GM19395 (cell line): ENCODE measurements around the gene AGPAT4.
"Not testable (repeated sequence)": the region's sequence is repeated elsewhere in the genome, so short reads cannot be mapped to it uniquely, and the experiment has no call there.

Source experiments
- ATAC-seq: cut with Tn5 transposase; IDR thresholded peaks from one replicate; pipeline ENCODE4 v1.9.1; 2021; ENCODE audit warnings: mild to moderate bottlenecking, moderate library complexity; ENCODE audit not compliant: unreplicated experiment

Gene AGPAT4

GRCh38 chr6:161230339-161230738 is 43.5 kb downstream of the AGPAT4 start:
- ATAC-seq, result no peak

GRCh38 chr6:161228921-161229591 is 44.8 kb downstream of the AGPAT4 start:
- ATAC-seq, result no peak

DNA sequence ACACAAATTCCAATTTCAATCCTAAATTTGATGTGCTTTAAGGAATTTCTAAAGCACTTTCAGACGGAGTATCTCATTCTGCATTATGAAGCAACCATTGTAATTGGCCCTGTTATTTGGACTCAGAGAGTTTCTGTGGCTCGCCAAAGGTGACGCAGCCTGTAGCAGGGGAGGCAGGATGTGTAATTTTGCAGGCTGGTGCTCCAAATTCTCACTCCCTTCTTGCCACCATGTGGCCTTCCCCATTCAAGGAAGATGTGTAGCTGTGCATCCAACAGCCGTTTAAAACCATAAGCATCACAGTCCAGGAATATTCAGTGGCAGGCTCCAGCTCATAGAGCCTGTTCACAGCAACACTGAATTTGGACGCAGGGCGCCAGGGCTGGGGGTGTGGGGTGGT is 45.8 kb downstream of the AGPAT4 start:
- ATAC-seq, result no peak

GRCh38 chr6:161227004-161227960 is 46.6 kb downstream of the AGPAT4 start:
- ATAC-seq, result peak; percentile 16

DNA sequence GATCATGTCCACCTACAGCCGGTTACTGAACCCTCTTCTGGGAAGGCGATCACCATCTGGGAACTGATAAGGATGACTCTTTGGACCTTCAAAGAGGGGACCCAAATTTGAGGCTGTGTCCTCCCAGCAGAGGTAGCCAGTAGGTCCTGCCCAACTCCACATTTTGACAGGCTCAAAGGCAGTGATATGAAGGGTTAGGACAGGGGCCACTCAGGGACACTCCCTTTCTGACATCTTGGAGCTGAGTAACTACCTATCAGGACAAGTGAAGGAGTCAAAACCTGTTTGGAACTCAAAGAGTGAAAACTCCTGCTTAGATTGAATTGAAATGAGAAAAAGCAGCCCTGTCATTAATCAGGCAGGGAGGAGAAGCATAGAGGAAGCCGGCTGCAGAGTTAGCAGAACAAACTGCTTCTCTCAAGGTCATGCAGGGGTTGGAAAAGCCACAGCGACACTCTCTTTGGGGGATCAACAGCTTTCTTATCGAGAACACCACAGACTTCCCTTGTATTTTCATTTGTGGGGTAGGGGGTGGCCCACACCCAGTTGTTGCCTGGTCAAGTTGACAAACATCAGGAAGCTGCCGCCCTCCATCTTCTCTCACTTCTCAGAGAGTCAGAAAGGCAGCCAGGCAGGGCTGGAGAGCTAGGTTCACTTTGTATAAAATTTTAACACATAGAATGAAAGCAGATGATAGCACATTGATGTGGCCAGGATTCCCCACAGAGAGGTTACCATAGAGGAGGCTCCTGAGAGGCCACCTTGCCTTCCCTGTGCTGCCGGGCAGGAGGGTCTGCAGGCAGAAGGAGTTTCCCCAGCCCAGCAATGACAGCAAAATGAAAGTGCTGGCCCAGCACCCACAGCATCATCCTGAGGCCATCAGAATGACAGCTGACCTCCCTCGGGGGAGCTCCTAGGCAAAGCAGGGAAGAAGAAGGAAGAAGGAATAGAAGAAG is 47.6 kb downstream of the AGPAT4 start:
- peak; percentile 57 for ATAC-seq

DNA sequence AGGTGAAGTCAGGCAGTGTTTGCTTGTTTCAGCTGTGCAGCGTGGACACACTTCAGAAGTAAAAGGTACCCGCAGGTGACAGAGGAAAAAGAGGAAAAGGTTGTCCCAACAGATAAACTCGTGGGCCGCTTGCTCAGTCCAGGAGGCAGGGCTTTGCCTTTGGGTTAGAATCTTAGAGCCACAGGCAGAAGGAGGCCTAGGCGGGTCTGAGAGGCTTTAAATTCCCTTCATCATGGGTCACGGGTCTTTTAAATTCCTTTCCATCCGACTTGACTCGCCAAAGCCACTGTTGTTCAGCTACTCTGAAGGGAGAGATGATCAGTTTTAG is 48.2 kb downstream of the AGPAT4 start:
- no peak for ATAC-seq

DNA sequence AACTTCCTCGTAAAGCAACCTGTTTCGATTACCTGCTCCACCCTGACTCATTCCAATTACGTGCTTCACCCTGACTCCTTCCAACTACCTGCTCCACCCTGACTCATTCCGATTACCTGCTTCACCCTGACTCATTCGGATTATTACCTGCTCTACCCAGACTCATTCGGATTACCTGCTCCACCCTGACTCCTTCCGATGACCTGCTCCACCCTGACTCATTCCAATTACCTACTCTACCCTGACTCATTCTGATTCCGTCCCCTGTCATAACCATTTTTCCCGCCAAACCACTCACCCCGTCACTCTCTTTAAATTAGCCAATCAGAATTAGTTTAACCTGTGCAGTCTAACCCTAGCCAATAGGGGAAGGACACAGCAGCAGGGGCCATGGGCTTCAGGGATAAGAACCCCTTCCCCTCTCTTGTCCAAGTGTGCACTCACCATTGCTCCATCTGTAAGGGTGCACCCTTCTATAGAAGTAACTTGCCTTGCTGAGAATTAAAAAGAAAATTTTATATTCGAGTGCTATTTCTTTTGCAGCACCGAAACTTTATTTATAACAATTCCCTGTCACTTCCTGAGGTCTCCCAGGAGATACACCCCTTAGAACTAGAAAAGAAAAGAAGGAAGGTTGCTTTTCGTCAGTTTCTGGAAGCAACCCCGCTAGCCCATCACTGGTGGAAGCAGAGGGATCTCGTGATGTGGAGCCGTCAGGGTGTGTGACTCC is 48.7 kb downstream of the AGPAT4 start:
- ATAC-seq, result not testable (repeated sequence)

DNA sequence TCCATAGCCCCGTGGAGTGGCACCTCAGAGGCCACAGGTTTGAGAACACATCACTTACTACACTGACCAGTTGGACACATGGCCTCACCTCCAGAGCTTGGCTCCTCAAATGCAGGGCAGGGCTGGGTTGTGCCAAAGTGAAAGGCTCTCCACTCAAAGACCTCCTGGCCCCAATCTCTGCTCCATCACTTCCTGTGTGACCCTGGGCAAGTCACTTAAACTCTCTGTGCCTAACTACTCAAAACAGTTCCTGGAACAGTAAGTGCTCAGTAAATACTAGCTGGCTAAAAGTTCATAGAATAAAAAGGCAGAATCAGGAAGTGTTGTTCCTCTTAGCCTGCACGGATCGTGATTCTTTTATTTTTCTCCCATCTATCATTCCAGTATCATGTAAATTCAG is 50.2 kb downstream of the AGPAT4 start:
- no peak for ATAC-seq

GRCh38 chr6:161222706-161223234 is 51.1 kb downstream of the AGPAT4 start:
- ATAC-seq, result no peak

DNA sequence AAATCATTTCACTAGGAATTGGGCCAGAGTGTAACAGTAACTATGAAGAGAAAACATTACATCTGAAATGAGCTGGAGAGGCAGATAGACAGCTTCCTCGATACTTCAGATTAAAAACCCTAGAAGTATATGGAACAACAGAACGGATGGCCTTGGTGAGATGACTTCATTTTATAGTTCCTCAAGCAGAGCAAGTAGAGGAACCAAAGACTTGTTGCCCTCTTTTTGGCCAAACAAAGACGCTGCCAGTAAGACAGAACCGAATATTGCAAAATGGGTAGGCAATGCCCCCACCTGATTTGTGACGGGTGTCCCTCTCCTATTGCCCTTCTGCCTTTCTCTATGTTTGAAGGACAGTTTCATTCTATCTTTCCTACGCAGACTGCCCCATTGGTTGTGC is 53.5 kb downstream of the AGPAT4 start:
- no peak for ATAC-seq

GRCh38 chr6:161219680-161220079 is 54.2 kb downstream of the AGPAT4 start:
- no peak for ATAC-seq

GRCh38 chr6:161218222-161218621 is 55.6 kb downstream of the AGPAT4 start:
- no peak for ATAC-seq

DNA sequence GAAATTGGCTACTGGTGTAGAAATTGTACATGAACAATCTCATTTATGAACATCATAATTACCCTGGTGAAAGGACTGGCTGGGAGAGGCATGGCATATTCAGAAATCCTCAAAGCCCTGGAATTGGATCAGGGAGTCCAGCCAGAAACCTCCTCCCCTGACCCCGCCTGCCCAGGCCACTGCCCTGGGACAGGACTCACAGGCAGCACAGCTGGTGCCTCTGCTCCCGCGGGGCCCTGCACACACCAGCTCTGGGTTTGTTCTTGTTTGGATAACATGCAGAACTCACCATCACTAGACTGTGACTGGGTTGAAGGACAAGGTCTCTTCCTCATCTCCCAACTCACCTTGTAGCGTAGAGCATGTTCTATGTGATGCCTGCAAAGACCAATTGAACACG is 56.2 kb downstream of the AGPAT4 start:
- ATAC-seq, result no peak

DNA sequence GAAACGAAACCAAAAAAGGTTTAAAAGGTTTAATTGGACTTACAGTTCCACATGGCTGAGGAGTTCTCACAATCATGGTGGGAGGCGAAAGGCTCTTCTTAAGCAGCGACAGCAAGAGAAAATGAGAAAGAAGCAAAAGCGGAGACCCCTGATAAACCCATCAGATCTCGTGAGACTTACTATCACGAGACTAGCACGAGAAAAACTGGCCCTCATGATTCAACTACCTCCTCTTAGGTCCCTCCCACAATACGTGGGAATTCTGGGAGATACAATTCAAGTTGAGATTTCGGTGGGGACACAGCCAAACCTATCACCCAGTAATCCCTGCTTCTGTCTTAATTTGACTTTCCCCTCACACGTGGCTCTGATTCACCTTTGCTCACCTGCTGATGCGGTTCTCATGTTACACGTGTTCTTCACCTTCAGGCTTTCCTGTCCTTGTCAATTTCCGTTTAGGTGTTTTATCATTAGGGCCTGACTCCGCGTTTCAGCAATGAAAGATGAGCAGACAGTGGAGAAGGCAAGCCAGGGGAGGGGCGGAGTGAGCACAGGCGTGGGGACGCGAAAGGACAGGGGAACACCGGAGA is 57.1 kb downstream of the AGPAT4 start:
- no peak for ATAC-seq

DNA sequence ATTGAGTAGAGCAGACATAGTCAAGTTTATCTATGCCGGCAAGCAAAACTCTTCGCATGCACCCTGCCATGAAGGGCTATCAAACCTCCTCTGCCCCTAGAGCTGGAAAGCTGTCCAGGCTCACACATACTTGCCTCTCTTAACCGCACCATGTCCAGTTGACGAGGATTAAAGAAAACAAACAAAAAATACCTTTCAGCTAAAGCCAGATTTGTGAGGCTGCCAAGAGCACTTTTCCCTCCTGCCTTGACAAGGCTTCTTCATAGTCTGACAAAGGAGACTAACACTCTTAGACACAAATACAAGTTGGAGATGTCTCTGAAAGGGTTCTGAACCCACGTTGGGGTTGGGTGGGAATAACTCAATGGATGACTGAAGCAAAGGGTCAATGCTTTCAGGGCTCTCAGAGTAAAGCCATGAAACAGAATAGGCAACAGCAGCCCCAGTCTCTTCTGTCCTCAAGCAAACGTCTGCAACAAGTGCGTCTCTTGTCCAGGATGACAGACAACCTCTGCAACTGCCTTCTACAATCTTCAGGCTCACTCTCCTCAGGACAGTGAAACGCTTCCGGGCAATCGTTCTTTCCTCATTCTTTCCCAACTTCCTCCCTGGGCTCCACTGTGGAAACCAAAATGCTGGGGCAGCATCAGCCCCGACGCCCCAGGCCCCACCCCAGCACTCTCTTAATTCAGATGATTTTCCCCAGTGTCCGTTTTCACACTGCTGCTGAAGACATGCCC is 57.8 kb downstream of the AGPAT4 start:
- ATAC-seq, result no peak

DNA sequence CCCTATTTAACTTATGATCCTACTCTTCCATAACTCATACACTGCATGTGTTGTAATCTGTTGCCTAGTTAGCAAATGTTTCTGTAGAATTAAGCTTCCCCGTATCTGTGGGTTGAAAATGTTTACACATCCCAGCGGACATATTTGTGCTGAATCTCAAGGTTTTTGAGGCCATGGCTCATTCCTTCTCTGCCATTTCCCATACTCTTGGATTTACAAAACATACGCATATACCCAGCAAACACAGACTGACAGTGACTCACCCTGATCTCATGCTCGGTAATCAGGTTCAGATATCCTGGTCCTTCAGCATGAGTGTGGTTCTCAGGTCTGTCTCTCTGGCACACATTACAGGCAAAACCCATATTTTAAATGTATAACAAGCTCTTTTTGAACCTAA is 58.7 kb downstream of the AGPAT4 start:
- no peak for ATAC-seq

DNA sequence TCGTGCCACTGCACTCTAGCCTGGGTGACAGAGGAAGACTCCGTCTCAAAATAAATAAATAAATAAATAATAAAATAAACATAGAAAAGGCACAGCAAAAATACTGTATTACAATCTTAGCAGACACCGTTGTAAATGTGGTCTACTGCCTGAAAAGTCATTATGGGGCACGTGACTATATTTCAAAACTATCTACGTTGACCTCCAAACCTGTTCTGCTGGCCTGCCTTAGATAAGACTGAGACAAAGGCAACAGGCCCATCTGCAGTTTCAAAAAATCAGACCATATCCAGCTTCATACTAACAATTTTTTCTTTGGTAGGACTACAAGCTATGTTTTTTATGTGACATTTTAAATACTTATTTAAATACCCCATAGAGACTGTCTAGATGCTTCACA is 59.1 kb downstream of the AGPAT4 start:
- ATAC-seq, result no peak

DNA sequence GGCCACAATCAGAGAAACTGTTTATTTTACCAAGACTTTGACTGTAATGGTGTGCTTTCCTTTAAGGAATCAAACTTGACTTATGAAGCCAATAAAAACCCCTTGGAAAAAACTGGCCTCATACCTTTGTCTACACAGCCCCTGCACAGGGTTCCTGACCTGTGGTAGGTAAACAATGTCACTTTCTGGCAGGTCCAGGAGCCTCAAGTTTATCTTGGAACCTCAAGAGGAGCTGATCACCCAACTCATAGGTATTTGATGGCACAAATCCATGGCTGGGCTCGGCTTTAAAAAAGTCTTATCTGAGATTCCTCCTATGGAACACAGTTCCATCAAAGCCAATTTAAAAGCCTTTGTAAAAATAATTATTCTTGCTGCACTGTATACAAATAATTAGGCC is 61.0 kb downstream of the AGPAT4 start:
- ATAC-seq, result no peak

DNA sequence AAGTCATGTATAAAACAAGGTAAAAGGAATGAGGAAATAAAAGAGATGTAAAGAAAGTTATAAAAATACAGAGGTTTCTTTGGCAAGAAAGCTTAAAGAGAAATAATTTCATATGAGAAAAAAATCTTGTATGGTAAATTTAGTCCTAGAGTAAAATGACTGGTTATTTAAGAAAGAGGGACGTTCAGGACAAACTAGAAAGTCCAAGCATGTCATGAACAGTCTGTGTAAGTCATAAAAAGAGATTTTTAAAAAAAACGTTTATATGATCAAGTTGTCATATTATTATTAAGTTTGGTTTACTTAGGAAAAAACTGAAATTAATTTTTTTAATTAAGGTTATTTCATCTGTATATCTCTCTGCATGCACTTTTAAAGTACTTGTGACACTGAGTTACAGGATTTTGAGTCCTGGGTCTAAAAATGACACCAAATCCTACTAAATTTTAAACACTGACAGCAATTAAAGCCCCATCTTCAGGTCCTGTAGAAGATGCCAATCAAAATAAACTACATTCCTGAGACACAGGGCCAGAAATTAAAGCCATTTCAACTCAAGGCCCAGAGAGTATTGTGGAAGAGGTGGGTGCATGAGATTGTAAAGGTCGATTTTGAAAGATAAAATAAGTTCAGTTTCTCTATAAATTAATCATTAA is 62.4 kb downstream of the AGPAT4 start:
- ATAC-seq, result no peak
